ENCODE measurements around the gene FOXL2NB. TPM values are rescaled to one million over a fixed set of nuclear protein-coding genes. Genes with fewer than 3 reads are reported as not detected.
"Not testable (repeated sequence)": the region's sequence is repeated elsewhere in the genome, so short reads cannot be mapped to it uniquely, and the experiment has no call there.

The FOXL2NB gene
- total RNA-seq, 1 donor from 2014 or later: under 0.01 TPM

GRCh38 chr3:138921316-138922292 is 25.4 kb upstream of the FOXL2NB start:
- H3K27me3 ChIP-seq (ENCODE audit: control insufficient read depth, insufficient read depth, low read length): no peaks in the 10 kb centered on the region
- no peaks in the 10 kb centered on the region for H3K36me3 ChIP-seq (ENCODE audit: control insufficient read depth, insufficient read depth, low read length)
- TF ChIP-seq CTCF (IDR thresholded peaks at IDR 0.05; ENCODE audit: insufficient read depth, low read length, severe bottlenecking): no peak
- FAIRE-seq (no peak), DNase-seq (ENCODE audit: low read depth) (peak; percentile 68)
- no peak overlapping the region for H3K4me3 ChIP-seq (ENCODE audit: low read depth, low read length)

GRCh38 chr3:138922400-138922799 is 24.6 kb upstream of the FOXL2NB start:
- H3K36me3 ChIP-seq (ENCODE audit: control insufficient read depth, insufficient read depth, low read length); H3K4me3 ChIP-seq (ENCODE audit: low read depth, low read length); H3K27me3 ChIP-seq (ENCODE audit: control insufficient read depth, insufficient read depth, low read length); FAIRE-seq: not testable (repeated sequence)
- peak; percentile 37 for DNase-seq (ENCODE audit: low read depth)

GRCh38 chr3:138923531-138923994 is 23.5 kb upstream of the FOXL2NB start:
- H3K36me3 ChIP-seq (ENCODE audit: control insufficient read depth, insufficient read depth, low read length): no peaks in the 10 kb centered on the region
- TF ChIP-seq CTCF (IDR thresholded peaks at IDR 0.05; ENCODE audit: insufficient read depth, low read length, severe bottlenecking): peak; percentile 90
- no peaks in the 10 kb centered on the region for H3K27me3 ChIP-seq (ENCODE audit: control insufficient read depth, insufficient read depth, low read length)
- H3K4me3 ChIP-seq (ENCODE audit: low read depth, low read length): no peak overlapping the region
- FAIRE-seq: no peak
- DNase-seq (ENCODE audit: low read depth): peak; percentile 77

- Histone ChIP-seq H3K27me3 (ENCODE audit: control insufficient read depth, insufficient read depth, low read length) (no peaks in the 10 kb centered on the region), H3K4me3 (ENCODE audit: low read depth, low read length) (no peak overlapping the region), H3K36me3 (ENCODE audit: control insufficient read depth, insufficient read depth, low read length) (no peaks in the 10 kb centered on the region)
- FAIRE-seq (no peak), DNase-seq (ENCODE audit: low read depth) (no peak)
- TF ChIP-seq CTCF (IDR thresholded peaks at IDR 0.05; ENCODE audit: insufficient read depth, low read length, severe bottlenecking): no peak
Observed at GRCh38 chr3:138928727-138929372, 18.2 kb upstream of the FOXL2NB start.

- TF ChIP-seq CTCF (IDR thresholded peaks at IDR 0.05; ENCODE audit: insufficient read depth, low read length, severe bottlenecking): no peak
- no peak overlapping the region for H3K4me3 ChIP-seq (ENCODE audit: low read depth, low read length)
- no peak for FAIRE-seq
- H3K27me3 ChIP-seq (ENCODE audit: control insufficient read depth, insufficient read depth, low read length): peaks cover 18% of the 10 kb centered on the region
- H3K36me3 ChIP-seq (ENCODE audit: control insufficient read depth, insufficient read depth, low read length): no peaks in the 10 kb centered on the region
- no peak for DNase-seq (ENCODE audit: low read depth)
Observed at GRCh38 chr3:138933068-138933668, 13.8 kb upstream of the FOXL2NB start.

Data from bronchial epithelial cell (primary cell).